ENCODE results near the gene AHCTF1. TPM values are rescaled to one million over a fixed set of nuclear protein-coding genes. Genes with fewer than 3 reads are reported as not detected.
A peak's percentile ranks its signal among the peaks of the same experiment; 100 is the strongest.

Gene AHCTF1
- total RNA-seq, 1 donor from 2014 or later: 40.4 TPM

DNA sequence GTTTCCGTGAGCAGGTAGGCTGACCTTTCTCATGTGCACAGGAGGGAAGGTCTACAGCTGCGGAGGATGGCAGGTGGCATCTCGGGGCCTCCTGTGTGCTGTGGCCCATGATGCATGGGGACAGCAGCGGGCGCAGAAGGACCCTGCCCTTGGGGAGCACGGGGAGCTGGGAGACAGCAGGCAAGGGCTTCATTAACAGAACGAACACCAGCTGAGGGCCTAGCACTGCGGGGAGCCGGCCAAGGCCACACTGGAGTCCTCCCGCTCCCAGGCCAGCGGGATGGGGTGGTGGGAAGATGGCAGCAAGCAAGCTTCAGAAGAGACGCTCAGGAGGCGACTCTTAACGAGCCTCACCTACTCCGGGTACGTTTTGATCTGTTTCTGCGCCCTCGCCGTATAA lies 140.9 kb downstream of the AHCTF1 start:
- TF ChIP-seq, protein P1, sequence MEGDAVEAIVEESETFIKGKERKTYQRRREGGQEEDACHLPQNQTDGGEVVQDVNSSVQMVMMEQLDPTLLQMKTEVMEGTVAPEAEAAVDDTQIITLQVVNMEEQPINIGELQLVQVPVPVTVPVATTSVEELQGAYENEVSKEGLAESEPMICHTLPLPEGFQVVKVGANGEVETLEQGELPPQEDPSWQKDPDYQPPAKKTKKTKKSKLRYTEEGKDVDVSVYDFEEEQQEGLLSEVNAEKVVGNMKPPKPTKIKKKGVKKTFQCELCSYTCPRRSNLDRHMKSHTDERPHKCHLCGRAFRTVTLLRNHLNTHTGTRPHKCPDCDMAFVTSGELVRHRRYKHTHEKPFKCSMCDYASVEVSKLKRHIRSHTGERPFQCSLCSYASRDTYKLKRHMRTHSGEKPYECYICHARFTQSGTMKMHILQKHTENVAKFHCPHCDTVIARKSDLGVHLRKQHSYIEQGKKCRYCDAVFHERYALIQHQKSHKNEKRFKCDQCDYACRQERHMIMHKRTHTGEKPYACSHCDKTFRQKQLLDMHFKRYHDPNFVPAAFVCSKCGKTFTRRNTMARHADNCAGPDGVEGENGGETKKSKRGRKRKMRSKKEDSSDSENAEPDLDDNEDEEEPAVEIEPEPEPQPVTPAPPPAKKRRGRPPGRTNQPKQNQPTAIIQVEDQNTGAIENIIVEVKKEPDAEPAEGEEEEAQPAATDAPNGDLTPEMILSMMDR (conservative IDR thresholded peaks at IDR 0.05): no peak
- H3K4me3 Mint-ChIP-seq: no peak overlapping the region
- H3K27ac Mint-ChIP-seq (ENCODE audit: unreplicated experiment): no peak overlapping the region
- no peak for DNase-seq (ENCODE audit: low read depth, low spot score)
- H3K27me3 Mint-ChIP-seq (ENCODE audit: low read depth): no peaks in the 10 kb centered on the region
- H3K36me3 Mint-ChIP-seq (ENCODE audit: low read depth): no peaks in the 10 kb centered on the region
- H3K4me1 Mint-ChIP-seq: peaks cover 30% of the 10 kb centered on the region
- no peaks in the 10 kb centered on the region for H3K9me3 Mint-ChIP-seq

DNA sequence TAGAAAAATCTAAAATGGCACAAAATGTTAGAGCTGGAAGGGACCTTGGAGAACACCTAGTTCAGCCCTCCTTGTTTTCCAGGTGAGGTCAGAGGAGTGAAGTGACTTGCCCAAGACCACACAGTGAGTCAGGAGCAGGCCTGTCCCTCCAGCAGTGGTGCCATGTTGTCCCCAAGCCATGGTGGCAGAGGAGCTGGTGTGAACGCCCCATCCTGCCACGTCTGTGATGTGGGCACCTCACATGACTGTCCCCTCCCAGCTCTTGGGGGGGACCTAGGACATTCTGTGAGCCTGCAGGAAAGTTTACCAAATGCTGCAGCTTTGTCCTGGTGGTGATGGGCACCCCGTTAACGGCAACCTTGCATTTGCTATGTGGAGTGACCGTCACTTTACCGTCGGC lies 141.4 kb downstream of the AHCTF1 start:
- Mint-ChIP-seq H3K9me3 (no peaks in the 10 kb centered on the region), H3K27me3 (ENCODE audit: low read depth) (no peaks in the 10 kb centered on the region), H3K4me3 (no peak overlapping the region), H3K36me3 (ENCODE audit: low read depth) (no peaks in the 10 kb centered on the region), H3K27ac (ENCODE audit: unreplicated experiment) (no peak overlapping the region), H3K4me1 (peaks cover 30% of the 10 kb centered on the region)
- DNase-seq (ENCODE audit: low read depth, low spot score): no peak
- TF ChIP-seq, protein P1 (conservative IDR thresholded peaks at IDR 0.05): no peak

DNA sequence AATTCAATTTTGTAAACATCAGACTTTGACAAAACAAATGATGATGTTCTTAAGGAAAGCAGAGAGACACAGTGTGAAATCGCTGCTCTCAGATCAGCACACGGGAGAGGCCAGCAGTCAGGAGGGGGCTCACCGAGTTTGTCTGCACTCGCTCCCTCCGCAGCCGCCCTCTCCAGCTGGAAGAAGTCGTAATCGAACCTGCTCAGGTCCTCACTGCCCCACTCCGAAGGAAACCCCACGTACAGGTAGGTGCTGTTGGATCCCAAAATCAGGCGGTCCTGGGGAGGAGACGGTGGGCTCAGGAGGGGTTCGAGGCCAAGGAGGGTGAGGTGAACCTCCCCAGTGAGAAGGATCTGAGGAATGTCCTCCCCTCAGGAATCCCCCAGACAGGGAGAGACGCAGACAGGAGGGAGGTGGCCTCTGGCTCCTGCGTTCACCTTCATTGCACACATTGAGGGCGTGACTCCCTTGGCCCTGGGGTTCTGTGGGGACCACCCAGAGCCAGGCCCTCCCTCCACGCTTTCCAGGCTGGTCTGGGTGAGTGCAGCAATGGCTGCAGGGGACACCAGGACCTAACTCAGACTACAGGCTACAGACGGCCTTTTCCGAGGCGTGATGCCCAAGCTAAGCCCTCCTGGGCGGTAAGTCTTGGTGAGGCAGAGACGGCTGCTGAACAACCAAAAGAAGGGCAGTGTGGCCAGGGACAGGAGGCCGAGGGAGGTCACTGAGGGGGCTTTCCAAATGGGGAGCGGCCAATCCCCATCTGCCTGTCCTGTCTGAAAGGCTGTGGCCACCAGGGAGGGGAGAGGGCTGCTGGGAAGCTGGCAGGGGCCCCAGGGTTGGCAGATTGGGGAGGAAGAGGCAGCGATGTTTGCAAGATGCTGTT lies 142.1 kb downstream of the AHCTF1 start:
- Mint-ChIP-seq H3K27ac (ENCODE audit: unreplicated experiment) (peak overlapping the region; percentile 67), H3K4me3 (no peak overlapping the region), H3K27me3 (ENCODE audit: low read depth) (no peaks in the 10 kb centered on the region), H3K36me3 (ENCODE audit: low read depth) (no peaks in the 10 kb centered on the region), H3K4me1 (peaks cover 28% of the 10 kb centered on the region), H3K9me3 (no peaks in the 10 kb centered on the region)
- no peak for DNase-seq (ENCODE audit: low read depth, low spot score)
- TF ChIP-seq, protein P1 (conservative IDR thresholded peaks at IDR 0.05): no peak

Other genes with a start within 250 kb of the AHCTF1 start
- gene SCCPDH, start 207.5 kb downstream of the AHCTF1 start, total RNA-seq: 53.1 and 54.3 TPM in 2 replicates
- 21.4 and 21.8 TPM in 2 replicates for gene ZNF695, start 76.1 kb upstream of the AHCTF1 start, total RNA-seq
- 12.2 and 13.2 TPM in 2 replicates for gene ZNF670, start 146.9 kb upstream of the AHCTF1 start, total RNA-seq
- gene ZNF669, start 172.4 kb upstream of the AHCTF1 start, total RNA-seq: 19.8 and 21.8 TPM in 2 replicates
- 87.0 and 90.2 TPM in 2 replicates for gene ZNF124, start 240.1 kb upstream of the AHCTF1 start, total RNA-seq

Data from neural crest cell (in vitro differentiated cells).